Keratinocyte (primary cell): Measurements from ENCODE around the gene AJUBA. TPM values are rescaled to one million over a fixed set of nuclear protein-coding genes. Genes with fewer than 3 reads are reported as not detected.

Source experiments
- DNase-seq: peaks from one replicate; pipeline ENCODE4 v3.0.0-alpha.2; 2011; ENCODE audit warnings: low read depth, missing footprints, low spot score
- FAIRE-seq: peaks from 2 replicates; lab custom pipeline; 2011; peaks lifted over from hg19 to GRCh38; lab: Jason Lieb, UNC
- H2AFZ ChIP-seq: 2 replicates; pipeline ENCODE4 v1.6.0; 2012; ENCODE audit warnings: low read length, control low read depth, inconsistent platforms; ENCODE audit not compliant: control insufficient read depth
- H3K27ac ChIP-seq: 2 replicates; pipeline ENCODE4 v1.5.1; 2011; ENCODE audit warnings: low read length; ENCODE audit not compliant: control insufficient read depth, insufficient read depth
- H3K27me3 ChIP-seq: 3 replicates; pipeline ENCODE4 v1.6.0; 2011; ENCODE audit warnings: low read length; ENCODE audit not compliant: control insufficient read depth, insufficient read depth; ENCODE audit errors: extremely low read depth
- H3K36me3 ChIP-seq, 2 experiments: 2 replicates in 1 of 2; 3 replicates in 1 of 2; pipeline ENCODE4 v1.5.1; 2011; ENCODE audit warnings: low read length in 2 of 2, mild to moderate bottlenecking in 1 of 2; ENCODE audit not compliant: control insufficient read depth in 2 of 2, insufficient read depth in 2 of 2; ENCODE audit errors: extremely low read depth in 1 of 2
- H3K4me1 ChIP-seq: 3 replicates; pipeline ENCODE4 v1.5.1; 2011; ENCODE audit warnings: low read length; ENCODE audit not compliant: control insufficient read depth, insufficient read depth; ENCODE audit errors: extremely low read depth
- H3K4me2 ChIP-seq: 3 replicates; pipeline ENCODE4 v1.6.0; 2011; ENCODE audit warnings: low read depth, low read length; ENCODE audit not compliant: control insufficient read depth, insufficient read depth; ENCODE audit errors: extremely low read depth
- H3K4me3 ChIP-seq, 3 experiments: fragments of 200-600 bp in 1 of 3; sonication (generic) in 1 of 3; 2 replicates in 2 of 3; 3 replicates in 1 of 3; pipeline ENCODE4 v1.5.1; 2011 to 2016; ENCODE audit warnings: low read length in 3 of 3, mild to moderate bottlenecking in 3 of 3, control low read depth in 2 of 3, inconsistent platforms in 1 of 3, low read depth in 1 of 3, mixed read lengths in 1 of 3, mixed run types in 1 of 3, moderate library complexity in 1 of 3; ENCODE audit not compliant: control insufficient read depth in 2 of 3, insufficient read depth in 2 of 3; ENCODE audit errors: extremely low read depth in 1 of 3
- H3K79me2 ChIP-seq: 2 replicates; pipeline ENCODE4 v1.6.0; 2012; ENCODE audit warnings: low read length; ENCODE audit not compliant: control insufficient read depth, insufficient read depth
- H3K9ac ChIP-seq: 3 replicates; pipeline ENCODE4 v1.6.0; 2011; ENCODE audit warnings: low read length; ENCODE audit not compliant: control insufficient read depth, insufficient read depth; ENCODE audit errors: extremely low read depth
- H3K9me1 ChIP-seq: 3 replicates; pipeline ENCODE4 v1.6.0; 2011; ENCODE audit warnings: low read length; ENCODE audit not compliant: control insufficient read depth, insufficient read depth; ENCODE audit errors: extremely low read depth
- H3K9me3 ChIP-seq: 2 replicates; pipeline ENCODE4 v1.5.1; 2012; ENCODE audit warnings: low read depth, low read length; ENCODE audit not compliant: control insufficient read depth
- H4K20me1 ChIP-seq: 3 replicates; pipeline ENCODE4 v1.6.0; 2011; ENCODE audit warnings: low read length; ENCODE audit not compliant: control insufficient read depth, insufficient read depth; ENCODE audit errors: extremely low read depth
- EZH2 ChIP-seq: IDR thresholded peaks from one replicate; pipeline ENCODE4 v1.6.1; 2012; ENCODE audit warnings: inconsistent platforms, mild to moderate bottlenecking, low read length, moderate library complexity
- dilution Hi-C: fragments of 300-500 bp; cut with MboI; formaldehyde crosslinking; loops from one replicate; pipeline ENCODE4 v1.7.0; 2020; ENCODE audit warnings: low sequenced_read_pairs; ENCODE audit not compliant: extremely low pct_ligation_motif_present
- polyA plus RNA-seq, 5 experiments: library from polyadenylated mRNA; depleted of rRNA in 3 of 5; stranded (reverse) in 3 of 5; stranded (forward) in 1 of 5; unstranded in 1 of 5; fragments of >200 nt; gene quantifications; 1 replicate in 1 of 5; 2 replicates in 3 of 5; 3 replicates in 1 of 5; pipeline versions ENCODE4 v1.2.1 to v1.2.3, GENCODE V29; 2011 to 2012; ENCODE audit warnings: missing spikeins in 2 of 5, low read depth in 1 of 5, low replicate concordance in 1 of 5
- TF ChIP-seq, protein P1 (sequence below), 3 experiments: IDR thresholded peaks in 1 of 3; conservative IDR thresholded peaks in 1 of 3; optimal IDR thresholded peaks in 1 of 3; 2 replicates in 2 of 3; 3 replicates in 1 of 3; pipeline versions ENCODE3 to v1.5.1; 2011; ENCODE audit warnings: low read length in 3 of 3, mild to moderate bottlenecking in 3 of 3, moderate library complexity in 2 of 3, control low read depth in 1 of 3, inconsistent platforms in 1 of 3; ENCODE audit not compliant: insufficient read depth in 2 of 3; ENCODE audit errors: extremely low read depth in 1 of 3

Gene AJUBA
- polyA plus RNA-seq, 1 donor (not counting 4 experiments of a cell fraction or from before 2014, with no cell fraction given) = 157 TPM

DNA sequence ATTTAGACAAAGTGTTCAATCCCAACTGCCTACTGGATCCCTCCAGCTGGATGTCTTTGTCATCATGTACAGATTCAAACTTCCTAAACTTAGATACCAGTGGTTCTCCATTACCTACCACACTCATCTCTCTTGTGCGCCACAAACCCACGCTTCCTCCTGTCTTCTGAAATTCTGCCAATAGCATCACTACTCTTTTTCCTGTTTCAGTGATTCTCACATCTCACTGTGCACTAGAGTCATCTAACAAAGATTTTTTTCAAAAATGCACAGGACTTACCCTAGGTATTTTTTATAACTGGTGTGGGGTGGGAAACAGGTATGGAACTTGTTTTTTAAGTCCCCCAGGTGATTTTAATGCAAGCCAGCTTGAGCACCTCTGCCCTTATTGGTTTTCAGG is 46.4 kb upstream of the AJUBA start:
- H2AFZ ChIP-seq = no peak overlapping the region
- no peaks in the 10 kb centered on the region for H3K9me3 ChIP-seq
- no peaks in the 10 kb centered on the region for H3K27me3 ChIP-seq
- no peak overlapping the region for H3K4me2 ChIP-seq
- no peak for FAIRE-seq
- H3K4me3 ChIP-seq = no peak overlapping the region
- dilution Hi-C loops = no loop called here
- no peak overlapping the region for H3K27ac ChIP-seq
- H4K20me1 ChIP-seq = no peaks in the 10 kb centered on the region
- H3K79me2 ChIP-seq = peaks cover 29% of the 10 kb centered on the region
- TF ChIP-seq EZH2 = no peak
- TF ChIP-seq, protein P1, sequence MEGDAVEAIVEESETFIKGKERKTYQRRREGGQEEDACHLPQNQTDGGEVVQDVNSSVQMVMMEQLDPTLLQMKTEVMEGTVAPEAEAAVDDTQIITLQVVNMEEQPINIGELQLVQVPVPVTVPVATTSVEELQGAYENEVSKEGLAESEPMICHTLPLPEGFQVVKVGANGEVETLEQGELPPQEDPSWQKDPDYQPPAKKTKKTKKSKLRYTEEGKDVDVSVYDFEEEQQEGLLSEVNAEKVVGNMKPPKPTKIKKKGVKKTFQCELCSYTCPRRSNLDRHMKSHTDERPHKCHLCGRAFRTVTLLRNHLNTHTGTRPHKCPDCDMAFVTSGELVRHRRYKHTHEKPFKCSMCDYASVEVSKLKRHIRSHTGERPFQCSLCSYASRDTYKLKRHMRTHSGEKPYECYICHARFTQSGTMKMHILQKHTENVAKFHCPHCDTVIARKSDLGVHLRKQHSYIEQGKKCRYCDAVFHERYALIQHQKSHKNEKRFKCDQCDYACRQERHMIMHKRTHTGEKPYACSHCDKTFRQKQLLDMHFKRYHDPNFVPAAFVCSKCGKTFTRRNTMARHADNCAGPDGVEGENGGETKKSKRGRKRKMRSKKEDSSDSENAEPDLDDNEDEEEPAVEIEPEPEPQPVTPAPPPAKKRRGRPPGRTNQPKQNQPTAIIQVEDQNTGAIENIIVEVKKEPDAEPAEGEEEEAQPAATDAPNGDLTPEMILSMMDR (optimal IDR thresholded peaks at IDR 0.05 in 1 of 3, IDR thresholded peaks at IDR 0.05 in 1 of 3, conservative IDR thresholded peaks at IDR 0.05 in 1 of 3; ENCODE audit: extremely low read depth in 1 of 3, insufficient read depth in 2 of 3, low read length in 3 of 3) = no peak
- H3K36me3 ChIP-seq = peaks cover 14 to 17% of the 10 kb centered on the region in 2 experiments
- H3K4me1 ChIP-seq = peaks cover 7% of the 10 kb centered on the region
- no peak for DNase-seq
- no peak overlapping the region for H3K9ac ChIP-seq
- H3K9me1 ChIP-seq = no peaks in the 10 kb centered on the region

DNA sequence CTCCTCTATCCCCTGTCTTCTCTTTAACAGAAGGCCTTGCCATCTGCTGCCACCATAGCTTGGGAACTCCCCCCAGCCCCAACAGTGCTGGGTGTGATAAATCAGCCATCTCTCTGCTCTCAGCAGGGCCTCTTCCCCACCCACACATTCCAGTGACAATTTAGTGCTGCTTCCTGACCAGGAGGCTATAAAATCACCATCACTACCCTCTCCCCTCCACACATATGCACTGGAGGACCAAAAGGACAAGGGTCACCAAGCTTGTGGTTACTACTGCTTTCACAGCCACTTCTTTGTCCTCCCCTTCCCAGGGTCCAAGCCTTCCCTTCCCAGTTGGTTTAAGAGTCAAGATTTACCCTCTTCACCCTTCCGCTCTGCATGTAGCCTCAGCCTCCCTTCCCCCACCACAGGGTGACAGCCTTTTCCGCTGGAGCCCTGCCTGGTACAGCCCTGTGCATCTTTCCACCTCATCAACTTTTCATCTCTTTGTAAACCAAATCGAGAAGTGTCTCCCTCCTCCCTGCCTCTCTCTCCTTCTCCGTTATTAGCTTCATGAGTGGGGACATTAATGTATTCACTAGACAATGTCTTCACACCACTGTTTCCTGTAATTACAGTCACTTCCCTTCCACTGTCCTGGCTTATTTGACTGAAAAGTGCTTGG is 42.9 kb upstream of the AJUBA start:
- no peak for TF ChIP-seq EZH2
- TF ChIP-seq, protein P1 (optimal IDR thresholded peaks at IDR 0.05 in 1 of 3, IDR thresholded peaks at IDR 0.05 in 1 of 3, conservative IDR thresholded peaks at IDR 0.05 in 1 of 3; ENCODE audit: extremely low read depth in 1 of 3, insufficient read depth in 2 of 3, low read length in 3 of 3) = no peak
- no peaks in the 10 kb centered on the region for H4K20me1 ChIP-seq

More for the DNA sequence above, 42.9 kb upstream of the AJUBA start:
- peaks cover 8 to 12% of the 10 kb centered on the region in 2 experiments for H3K36me3 ChIP-seq
- no peak overlapping the region for H3K9ac ChIP-seq
- no peaks in the 10 kb centered on the region for H3K27me3 ChIP-seq
- no peaks in the 10 kb centered on the region for H3K9me1 ChIP-seq
- FAIRE-seq (no peak), DNase-seq (no peak)
- no peak overlapping the region for H3K4me2 ChIP-seq
- no peaks in the 10 kb centered on the region for H3K9me3 ChIP-seq
- dilution Hi-C loops = no loop called here
- peaks cover 10% of the 10 kb centered on the region for H3K79me2 ChIP-seq
- no peaks in the 10 kb centered on the region for H3K4me1 ChIP-seq
- no peak overlapping the region for H3K27ac ChIP-seq
- no peak overlapping the region for H2AFZ ChIP-seq
- no peak overlapping the region for H3K4me3 ChIP-seq
